HCT116 (cell line): ENCODE results near the gene TBC1D14. TPM values are rescaled to one million over a fixed set of nuclear protein-coding genes. Genes with fewer than 3 reads are reported as not detected.

Source experiments
- ATAC-seq: fragments of 200-7000 bp; cut with Tn5 transposase; 2 replicates; pipeline ENCODE4 v1.9.1; 2020; ENCODE audit warnings: mild to moderate bottlenecking, moderate library complexity
- BruUV-seq: library from RNA; stranded (reverse); fragments of 400-500 nt; replicated peaks from 2 replicates; lab custom pipeline; 2021; lab: Mats Ljungman, UMichigan
- CTCF ChIA-PET: fragments of 300-600 bp; sonication (Branson Sonifier 250); formaldehyde crosslinking; loops from one replicate; lab custom pipeline; 2021; ENCODE audit warnings: antibody characterized with exemption; lab: Charles Lee
- POLR2A ChIA-PET: fragments of 300-600, 350-600 bp; sonication (Branson Sonifier 250); formaldehyde crosslinking; loops from one replicate; lab custom pipeline; 2021; ENCODE audit warnings: antibody characterized with exemption; lab: Charles Lee
- RAD21 ChIA-PET, 2 experiments: fragments of 300-600 bp; sonication (Branson Sonifier 250); formaldehyde crosslinking; loops; one replicate each; lab custom pipeline; 2023; ENCODE audit warnings: low total read pairs in 2 of 2; ENCODE audit not compliant: uncharacterized antibody in 2 of 2, unreplicated experiment in 2 of 2, low non-redundant PET in 1 of 2; lab: Charles Lee
- DNase-seq: peaks from one replicate; pipeline ENCODE4 v3.0.0-alpha.2; 2010; ENCODE audit warnings: low read depth, low spot score
- H2AFZ ChIP-seq: fragments of 200-600 bp; shearing (Covaris generic), sonication (generic); 2 replicates; pipeline ENCODE4 v1.6.1; 2017; ENCODE audit warnings: low read depth, mixed run types, mixed read lengths, antibody characterized with exemption, low read length; ENCODE audit not compliant: poor library complexity, severe bottlenecking
- H3K27ac ChIP-seq: 2 replicates; pipeline ENCODE4 v1.5.1; 2012; ENCODE audit warnings: low read depth, low read length
- H3K27me3 ChIP-seq: fragments of 200-600 bp; sonication (generic); 2 replicates; pipeline ENCODE4 v1.6.1; 2016; ENCODE audit warnings: mixed run types, low read length, mixed read lengths; ENCODE audit not compliant: insufficient read depth
- H3K36me3 ChIP-seq, 2 experiments: fragments of 200-500 bp in 1 of 2; fragments of 200-600 bp in 1 of 2; sonication (Bioruptor generic) in 1 of 2; sonication (generic) in 1 of 2; 2 replicates each; pipeline versions ENCODE4 v1.5.1 to v1.6.1; 2014 to 2016; ENCODE audit warnings: low read length in 2 of 2, inconsistent platforms in 1 of 2, mixed read lengths in 1 of 2, mixed run types in 1 of 2; ENCODE audit not compliant: insufficient read depth in 2 of 2, control insufficient read depth in 1 of 2
- H3K4me1 ChIP-seq, 2 experiments: fragments of 200-600 bp in 1 of 2; sonication (generic) in 1 of 2; 2 replicates each; pipeline versions ENCODE4 v1.5.1 to v1.6.1; 2012 to 2017; ENCODE audit warnings: low read length in 2 of 2, inconsistent platforms in 1 of 2, mild to moderate bottlenecking in 1 of 2, mixed read lengths in 1 of 2, mixed run types in 1 of 2, moderate library complexity in 1 of 2; ENCODE audit not compliant: insufficient read depth in 2 of 2, control insufficient read depth in 1 of 2
- H3K4me2 ChIP-seq: fragments of 200-600 bp; sonication (generic); 2 replicates; pipeline ENCODE4 v1.6.1; 2017; ENCODE audit warnings: mixed run types, low read length, mixed read lengths
- H3K4me3 ChIP-seq, 2 experiments: fragments of 200-600 bp in 1 of 2; sonication (generic) in 1 of 2; replicated peaks in 1 of 2; 2 replicates each; pipeline ENCODE4 v1.5.1; 2011 to 2016; ENCODE audit warnings: low read length in 2 of 2, control low read depth in 1 of 2, low read depth in 1 of 2, mild to moderate bottlenecking in 1 of 2, mixed read lengths in 1 of 2, mixed run types in 1 of 2
- H3K79me2 ChIP-seq: fragments of 200-600 bp; sonication (generic); 2 replicates; pipeline ENCODE4 v1.6.1; 2017; ENCODE audit warnings: mild to moderate bottlenecking, mixed run types, low read length, moderate library complexity, mixed read lengths; ENCODE audit not compliant: insufficient read depth
- H3K9ac ChIP-seq: fragments of 200-600 bp; sonication (generic); 2 replicates; pipeline ENCODE4 v1.6.1; 2016; ENCODE audit warnings: low read length, mixed read lengths
- H3K9me2 ChIP-seq: fragments of 200-600 bp; sonication (generic), shearing (Covaris generic); 2 replicates; pipeline ENCODE4 v1.6.1; 2017; ENCODE audit warnings: mixed run types, mild to moderate bottlenecking, moderate library complexity; ENCODE audit not compliant: insufficient read depth
- H3K9me3 ChIP-seq, 2 experiments: fragments of 200-500 bp in 1 of 2; fragments of 200-600 bp in 1 of 2; sonication (Bioruptor generic) in 1 of 2; sonication (generic) in 1 of 2; 2 replicates each; pipeline ENCODE4 v1.6.1; 2014 to 2017; ENCODE audit warnings: low read length in 2 of 2, mixed read lengths in 2 of 2, inconsistent platforms in 1 of 2, low read depth in 1 of 2, mild to moderate bottlenecking in 1 of 2, mixed run types in 1 of 2, moderate library complexity in 1 of 2; ENCODE audit not compliant: control insufficient read depth in 1 of 2, insufficient read depth in 1 of 2
- H4K20me1 ChIP-seq: fragments of 200-600 bp; sonication (generic), shearing (Covaris generic); 2 replicates; pipeline ENCODE4 v1.6.1; 2017; ENCODE audit warnings: mixed run types, mild to moderate bottlenecking, moderate library complexity; ENCODE audit not compliant: insufficient read depth
- ATF3 ChIP-seq: IDR thresholded peaks from 2 replicates; pipeline ENCODE4 v1.6.1; 2012
- CEBPB ChIP-seq: IDR thresholded peaks from 2 replicates; pipeline ENCODE4 v1.6.1; 2012; ENCODE audit warnings: low read depth
- CTCF ChIP-seq, 3 experiments: fragments of 200-600 bp in 1 of 3; sonication (generic) in 1 of 3; IDR thresholded peaks in 2 of 3; conservative IDR thresholded peaks in 1 of 3; 2 replicates each; pipeline ENCODE4 v1.5.1; 2012 to 2017; ENCODE audit warnings: low read depth in 2 of 3, low read length in 2 of 3, antibody characterized with exemption in 1 of 3, borderline replicate concordance in 1 of 3, control low read depth in 1 of 3, mild to moderate bottlenecking in 1 of 3, mixed read lengths in 1 of 3, mixed run types in 1 of 3, moderate library complexity in 1 of 3; ENCODE audit not compliant: insufficient read depth in 1 of 3
- EZH2 ChIP-seq: fragments of 200-600 bp; sonication (generic); IDR thresholded peaks from 2 replicates; pipeline ENCODE4 v1.6.1; 2017; ENCODE audit warnings: antibody characterized with exemption, mixed run types
- JUND ChIP-seq: IDR thresholded peaks from 2 replicates; pipeline ENCODE4 v1.6.1; 2012
- SIN3A ChIP-seq: IDR thresholded peaks from 2 replicates; pipeline ENCODE4 v1.6.1; 2012; ENCODE audit warnings: low read depth
- SRF ChIP-seq: IDR thresholded peaks from 2 replicates; pipeline ENCODE4 v1.6.1; 2012; ENCODE audit warnings: low read depth
- YY1 ChIP-seq: IDR thresholded peaks from 2 replicates; pipeline ENCODE4 v1.6.1; 2011; ENCODE audit warnings: low read length, low read depth, moderate library complexity, mild to moderate bottlenecking; ENCODE audit not compliant: insufficient replicate concordance; ENCODE audit errors: extremely low read depth
- intact Hi-C: fragments of 100-400 bp; cut with micrococcal nuclease; formaldehyde crosslinking; loops from 2 replicates; pipeline ENCODE4 v1.10.0; 2022
- total RNA-seq: library from RNA; stranded (reverse); gene quantifications from one replicate; pipeline ENCODE4 v1.2.1, GENCODE V29; 2021; ENCODE audit not compliant: unreplicated experiment

The TBC1D14 gene
- total RNA-seq, 1 experiment from 2014 or later: 62.9 TPM

- no peak for TF ChIP-seq ATF3
Observed at GRCh38 chr4:7045961-7046921, 136.6 kb downstream of the TBC1D14 start (continued).

- no peak overlapping the region for H3K4me2 ChIP-seq
- H3K36me3 ChIP-seq: 0 out of 4 replicates have a peak, but pooled peaks cover 0 to 2% of the 10 kb centered on the region in 2 experiments
- H3K27ac ChIP-seq: no peak overlapping the region
- H3K9me2 ChIP-seq: no peaks in the 10 kb centered on the region
- intact Hi-C loops: no loop called here
- no peak overlapping the region for H3K4me3 ChIP-seq
- TF ChIP-seq JUND (no peak), CEBPB (no peak), CTCF (IDR thresholded peaks at IDR 0.05 in 2 of 3, conservative IDR thresholded peaks at IDR 0.05 in 1 of 3; ENCODE audit: borderline replicate concordance in 1 of 3, insufficient read depth in 1 of 3, low read depth in 2 of 3, low read length in 2 of 3) (no peak), EZH2 (no peak), YY1 (no peak), SRF (no peak), SIN3A (no peak)
- H3K9me3 ChIP-seq: no peaks in the 10 kb centered on the region
- ChIA-PET CTCF (no interaction called here), RAD21 (no interaction called here), POLR2A (no interaction called here)
- ATAC-seq (no peak), DNase-seq (no peak)
- peaks cover 54% of the 10 kb centered on the region for H3K79me2 ChIP-seq
- no peaks in the 10 kb centered on the region for H4K20me1 ChIP-seq
- BruUV-seq: no TSS peak
- no peaks in the 10 kb centered on the region for H3K27me3 ChIP-seq
- H3K9ac ChIP-seq: no peak overlapping the region
- H2AFZ ChIP-seq: no peak overlapping the region
- H3K4me1 ChIP-seq: peaks cover 12 to 19% of the 10 kb centered on the region in 2 experiments; a peak in 2 of 4 replicates
Observed at GRCh38 chr4:7046971-7047370, 137.3 kb downstream of the TBC1D14 start.
